ENCODE results near the gene PTPRG. TPM values are rescaled to one million over a fixed set of nuclear protein-coding genes. Genes with fewer than 3 reads are reported as not detected.
A peak's percentile ranks its signal among the peaks of the same experiment; 100 is the strongest.

Gene PTPRG
- total RNA-seq, 2 donors from 2014 or later, result 76.5 to 108 TPM

- peak; percentile 62 for TF ChIP-seq CTCF (conservative IDR thresholded peaks at IDR 0.05)
- no peaks in the 10 kb centered on the region for H3K36me3 ChIP-seq (ENCODE audit: control insufficient read depth, insufficient read depth, low read length)
- Mint-ChIP-seq H3K4me1 (peaks cover 3% of the 10 kb centered on the region), H3K4me3 (no peak overlapping the region), H3K36me3 (ENCODE audit: low read depth) (peaks cover 12% of the 10 kb centered on the region), H3K9me3 (no peaks in the 10 kb centered on the region), H3K27me3 (ENCODE audit: insufficient read depth) (no peaks in the 10 kb centered on the region), H3K27ac (no peak overlapping the region)
- DNase-seq, result no peak
- H3K4me1 ChIP-seq (ENCODE audit: control insufficient read depth, insufficient read depth, low read length), result peaks cover 4% of the 10 kb centered on the region
- H3K9me3 ChIP-seq (ENCODE audit: control insufficient read depth, low read length), result no peaks in the 10 kb centered on the region
- no peak overlapping the region for H3K27ac ChIP-seq (ENCODE audit: low read depth, low read length)
- no peak overlapping the region for H3K9ac ChIP-seq (ENCODE audit: extremely low read depth, low read length, poor library complexity, severe bottlenecking)
- 89 to 94% methylated on average over 7 to 8 of the region's 8 CpGs for WGBS, 2 experiments (ENCODE audit: insufficient coverage in 1 of 2, insufficient read length in 1 of 2)
- H3K4me3 ChIP-seq (ENCODE audit: low read length), result no peak overlapping the region
- no peaks in the 10 kb centered on the region for H3K27me3 ChIP-seq (ENCODE audit: control insufficient read depth, insufficient read depth, low read length, poor library complexity, severe bottlenecking)
Observed at GRCh38 chr3:62211675-62212429, 650.5 kb downstream of the PTPRG start.

- Histone ChIP-seq H3K9ac (ENCODE audit: extremely low read depth, low read length, poor library complexity, severe bottlenecking) (no peak overlapping the region), H3K27ac (ENCODE audit: low read depth, low read length) (no peak overlapping the region), H3K4me1 (ENCODE audit: control insufficient read depth, insufficient read depth, low read length) (no peaks in the 10 kb centered on the region), H3K27me3 (ENCODE audit: control insufficient read depth, insufficient read depth, low read length, poor library complexity, severe bottlenecking) (no peaks in the 10 kb centered on the region), H3K9me3 (ENCODE audit: control insufficient read depth, low read length) (no peaks in the 10 kb centered on the region), H3K36me3 (ENCODE audit: control insufficient read depth, insufficient read depth, low read length) (peaks cover 8% of the 10 kb centered on the region), H3K4me3 (ENCODE audit: low read length) (no peak overlapping the region)
- Mint-ChIP-seq H3K4me1 (no peaks in the 10 kb centered on the region), H3K4me3 (no peak overlapping the region), H3K27ac (no peak overlapping the region), H3K27me3 (ENCODE audit: insufficient read depth) (no peaks in the 10 kb centered on the region), H3K36me3 (ENCODE audit: low read depth) (peaks cover 16% of the 10 kb centered on the region), H3K9me3 (no peaks in the 10 kb centered on the region)
- DNase-seq, result peak; percentile 68
- 85 to 94% methylated on average over 3 to 4 of the region's 4 CpGs for WGBS, 2 experiments (ENCODE audit: insufficient coverage in 1 of 2, insufficient read length in 1 of 2)
- TF ChIP-seq CTCF (conservative IDR thresholded peaks at IDR 0.05), result no peak
Observed at GRCh38 chr3:62214850-62215249, 653.5 kb downstream of the PTPRG start.

GRCh38 chr3:62220616-62221015 is 659.2 kb downstream of the PTPRG start:
- Histone ChIP-seq H3K4me3 (ENCODE audit: low read length) (no peak overlapping the region), H3K9me3 (ENCODE audit: control insufficient read depth, low read length) (no peaks in the 10 kb centered on the region), H3K4me1 (ENCODE audit: control insufficient read depth, insufficient read depth, low read length) (no peaks in the 10 kb centered on the region), H3K9ac (ENCODE audit: extremely low read depth, low read length, poor library complexity, severe bottlenecking) (no peak overlapping the region), H3K36me3 (ENCODE audit: control insufficient read depth, insufficient read depth, low read length) (peaks cover 26% of the 10 kb centered on the region), H3K27ac (ENCODE audit: low read depth, low read length) (no peak overlapping the region), H3K27me3 (ENCODE audit: control insufficient read depth, insufficient read depth, low read length, poor library complexity, severe bottlenecking) (no peaks in the 10 kb centered on the region)
- no peak for DNase-seq
- H3K27me3 Mint-ChIP-seq (ENCODE audit: insufficient read depth), result no peaks in the 10 kb centered on the region
- H3K36me3 Mint-ChIP-seq (ENCODE audit: low read depth), result peaks cover 26% of the 10 kb centered on the region
- no peak overlapping the region for H3K27ac Mint-ChIP-seq
- TF ChIP-seq CTCF (conservative IDR thresholded peaks at IDR 0.05), result no peak
- no peaks in the 10 kb centered on the region for H3K9me3 Mint-ChIP-seq
- H3K4me1 Mint-ChIP-seq, result peaks cover 8% of the 10 kb centered on the region
- H3K4me3 Mint-ChIP-seq, result no peak overlapping the region
